HepG2 (cell line): ENCODE measurements around the gene SPAG7. TPM values are rescaled to one million over a fixed set of nuclear protein-coding genes. Genes with fewer than 3 reads are reported as not detected.

ENCODE experiments used
- ATAC-seq: fragments of 200-7000 bp; cut with Tn5 transposase; 3 replicates; pipeline ENCODE4 v1.9.1; 2020; ENCODE audit warnings: mild to moderate bottlenecking, moderate library complexity
- BruUV-seq: library from RNA; stranded (reverse); fragments of 400-500 nt; replicated peaks from 2 replicates; lab custom pipeline; 2021; lab: Mats Ljungman, UMichigan
- CTCF ChIA-PET: fragments of 300-600 bp; formaldehyde crosslinking; extraction: SDS; loops from one replicate; lab custom pipeline; 2021; ENCODE audit warnings: low total read pairs, inconsistent platforms, low intra/inter-chr PET ratio; lab: Yijun Ruan, JAX
- POLR2A ChIA-PET: fragments of 350-600 bp; sonication (Branson Sonifier 250); formaldehyde crosslinking; loops from one replicate; lab custom pipeline; 2020; ENCODE audit warnings: antibody characterized with exemption, inconsistent platforms; lab: Yijun Ruan, JAX
- DNase-seq: peaks from one replicate; pipeline ENCODE4 v3.0.0-alpha.2; 2015; ENCODE audit warnings: low spot score
- FAIRE-seq: peaks from 3 replicates; lab custom pipeline; 2011; peaks lifted over from hg19 to GRCh38; lab: Jason Lieb, UNC
- H2AFZ ChIP-seq: one replicate; pipeline ENCODE4 v1.6.1; 2011; ENCODE audit warnings: low read length, inconsistent platforms
- H3K27ac ChIP-seq: fragments of 300-600 bp; 3 replicates; pipeline ENCODE4 v1.8.0; 2011; ENCODE audit warnings: mixed run types, mild to moderate bottlenecking, mixed read lengths, low read length, inconsistent platforms; ENCODE audit not compliant: insufficient read depth; ENCODE audit errors: extremely low read length
- H3K27me3 ChIP-seq, 2 experiments: fragments of 200-600 bp in 1 of 2; 2 replicates in 1 of 2; 3 replicates in 1 of 2; pipeline versions ENCODE4 v1.6.0 to v1.8.0; 2011; ENCODE audit warnings: low read length in 2 of 2, mild to moderate bottlenecking in 2 of 2, moderate library complexity in 2 of 2, inconsistent platforms in 1 of 2; ENCODE audit not compliant: insufficient read depth in 2 of 2, control insufficient read depth in 1 of 2
- H3K36me3 ChIP-seq, 2 experiments: fragments of 200-600 bp in 1 of 2; replicated peaks in 1 of 2; 2 replicates in 1 of 2; 3 replicates in 1 of 2; pipeline versions ENCODE4 v1.5.1 to v1.8.0; 2011; ENCODE audit warnings: low read length in 2 of 2, inconsistent platforms in 1 of 2; ENCODE audit not compliant: insufficient read depth in 2 of 2, control insufficient read depth in 1 of 2
- H3K4me1 ChIP-seq: 2 replicates; pipeline ENCODE4 v1.5.1; 2012; ENCODE audit warnings: low read length, inconsistent platforms; ENCODE audit not compliant: insufficient read depth
- H3K4me2 ChIP-seq: 2 replicates; pipeline ENCODE4 v1.6.0; 2011; ENCODE audit warnings: low read depth, low read length, inconsistent platforms
- H3K4me3 ChIP-seq, 3 experiments: fragments of 200-600 bp in 1 of 3; sonication (generic), shearing (Covaris generic) in 1 of 3; replicated peaks in 1 of 3; 2 replicates each; pipeline ENCODE4 v1.5.1; 2011 to 2016; ENCODE audit warnings: low read length in 3 of 3, inconsistent platforms in 2 of 3, low read depth in 2 of 3, mild to moderate bottlenecking in 2 of 3, control low read depth in 1 of 3, mixed read lengths in 1 of 3; ENCODE audit not compliant: insufficient read depth in 1 of 3
- H3K79me2 ChIP-seq: one replicate; pipeline ENCODE4 v1.6.1; 2011; ENCODE audit warnings: low read length, inconsistent platforms; ENCODE audit not compliant: insufficient read depth
- H3K9ac ChIP-seq: 2 replicates; pipeline ENCODE4 v1.6.0; 2011; ENCODE audit warnings: mild to moderate bottlenecking, low read depth, low read length, inconsistent platforms; ENCODE audit not compliant: insufficient read depth
- H3K9me3 ChIP-seq: 2 replicates; pipeline ENCODE4 v1.5.1; 2012; ENCODE audit warnings: mild to moderate bottlenecking, low read length
- H4K20me1 ChIP-seq: 2 replicates; pipeline ENCODE4 v1.6.0; 2011; ENCODE audit warnings: inconsistent platforms, mild to moderate bottlenecking, low read length, moderate library complexity; ENCODE audit not compliant: insufficient read depth
- ATF7 ChIP-seq, 2 experiments: fragments of 450-650 bp in 1 of 2; sonication (generic) in 1 of 2; formaldehyde crosslinking in 1 of 2; IDR thresholded peaks; 2 replicates each; pipeline versions ENCODE4 v1.4.0 to v1.6.1; 2016 to 2020; ENCODE audit warnings: antibody characterized with exemption in 1 of 2, mild to moderate bottlenecking in 1 of 2, missing genetic modification reagents in 1 of 2
- HIVEP1 ChIP-seq: sonication (generic); formaldehyde crosslinking; IDR thresholded peaks from 2 replicates; pipeline ENCODE4 v1.4.0; 2020; ENCODE audit warnings: mild to moderate bottlenecking, missing genetic modification reagents
- HMGXB3 ChIP-seq: sonication (generic); formaldehyde crosslinking; IDR thresholded peaks from 2 replicates; pipeline ENCODE4 v1.4.0; 2020; ENCODE audit warnings: missing genetic modification reagents, borderline replicate concordance
- KDM1A ChIP-seq: IDR thresholded peaks from 2 replicates; pipeline ENCODE4 v1.6.1; 2016; ENCODE audit warnings: missing compliant biosample characterization
- MIER3 ChIP-seq: IDR thresholded peaks from 2 replicates; pipeline ENCODE4 v1.6.1; 2016; ENCODE audit warnings: missing compliant biosample characterization, borderline replicate concordance
- NR2F1 ChIP-seq, 2 experiments: fragments of 450-650 bp in 1 of 2; formaldehyde crosslinking in 1 of 2; IDR thresholded peaks; 2 replicates each; pipeline versions ENCODE4 v1.5.0 to v1.6.1; 2016 to 2020; ENCODE audit warnings: mild to moderate bottlenecking in 1 of 2, missing compliant biosample characterization in 1 of 2, missing genetic modification reagents in 1 of 2, moderate library complexity in 1 of 2
- RFX3 ChIP-seq: IDR thresholded peaks from 2 replicates; pipeline ENCODE4 v1.6.1; 2016; ENCODE audit warnings: missing biosample characterization, missing genetic modification reagents
- SMARCE1 ChIP-seq: fragments of 450-650 bp; IDR thresholded peaks from 2 replicates; pipeline ENCODE4 v1.6.1; 2017; ENCODE audit warnings: borderline replicate concordance
- SMYD3 ChIP-seq: sonication (generic); formaldehyde crosslinking; IDR thresholded peaks from 2 replicates; pipeline ENCODE4 v1.8.1; 2023; ENCODE audit warnings: mild to moderate bottlenecking, missing genetic modification reagents
- THAP7 ChIP-seq: sonication (generic); formaldehyde crosslinking; IDR thresholded peaks from 2 replicates; pipeline ENCODE4 v1.8.1; 2023; ENCODE audit warnings: mild to moderate bottlenecking, missing genetic modification reagents
- ZNF225 ChIP-seq: sonication (generic); formaldehyde crosslinking; IDR thresholded peaks from 2 replicates; pipeline ENCODE4 v1.4.0; 2020; ENCODE audit warnings: mild to moderate bottlenecking, missing genetic modification reagents
- ZNF552 ChIP-seq: sonication (generic); formaldehyde crosslinking; IDR thresholded peaks from 2 replicates; pipeline ENCODE4 v1.9.0; 2022; ENCODE audit warnings: missing genetic modification reagents, mild to moderate bottlenecking, borderline replicate concordance
- WGBS: methylation state at CpG from one replicate; pipeline ENCODE4 v1.1.6; 2017; ENCODE audit warnings: low lambda C conversion rate; 5-methylcytosine and 5-hydroxymethylcytosine counted together
- in situ Hi-C: cut with HindIII; loops from 2 replicates; pipeline ENCODE4 v1.10.0; 2017; ENCODE audit warnings: low pct_unique_long_range_greater_than_20kb; ENCODE audit not compliant: extremely low pct_ligation_motif_present
- intact Hi-C: fragments of 100-400 bp; cut with micrococcal nuclease; formaldehyde crosslinking; loops from one replicate; pipeline ENCODE4 v1.10.0; 2022; ENCODE audit not compliant: unreplicated experiment
- polyA plus RNA-seq, 8 experiments: library from polyadenylated mRNA; depleted of rRNA in 3 of 8; stranded (reverse) in 7 of 8; unstranded in 1 of 8; fragments of >200 nt; fragmentation: Illumina TruSeq in 4 of 8; extraction: Trizol in 4 of 8; gene quantifications; 2 replicates each; pipeline versions ENCODE4 v1.2.1 to v1.2.3, GENCODE V29; 2011 to 2016; ENCODE audit warnings: low read depth in 4 of 8, missing spikeins in 1 of 8, mixed read lengths in 1 of 8; ENCODE audit not compliant: insufficient read depth in 1 of 8
- total RNA-seq, 5 experiments: library from RNA; depleted of rRNA; stranded (reverse); fragments of >200 nt; fragmentation: Illumina TruSeq; extraction: Trizol; gene quantifications; 2 replicates each; pipeline ENCODE4 v1.2.3, GENCODE V29; 2016; ENCODE audit warnings: low read depth in 1 of 5
- TF ChIP-seq, protein P1 (sequence below): sonication (generic); formaldehyde crosslinking; IDR thresholded peaks from 2 replicates; pipeline ENCODE4 v1.5.0; 2020; ENCODE audit warnings: mild to moderate bottlenecking, missing genetic modification reagents
- TF ChIP-seq, protein P2 (sequence below): IDR thresholded peaks from 2 replicates; pipeline ENCODE4 v1.6.1; 2016; ENCODE audit warnings: low read depth

Gene SPAG7
- total and polyA plus RNA-seq, 2 of the 13 experiments (the other 11 are each of a cell fraction or from before 2014, with no cell fraction given) = 51.0 to 59.0 TPM

DNA sequence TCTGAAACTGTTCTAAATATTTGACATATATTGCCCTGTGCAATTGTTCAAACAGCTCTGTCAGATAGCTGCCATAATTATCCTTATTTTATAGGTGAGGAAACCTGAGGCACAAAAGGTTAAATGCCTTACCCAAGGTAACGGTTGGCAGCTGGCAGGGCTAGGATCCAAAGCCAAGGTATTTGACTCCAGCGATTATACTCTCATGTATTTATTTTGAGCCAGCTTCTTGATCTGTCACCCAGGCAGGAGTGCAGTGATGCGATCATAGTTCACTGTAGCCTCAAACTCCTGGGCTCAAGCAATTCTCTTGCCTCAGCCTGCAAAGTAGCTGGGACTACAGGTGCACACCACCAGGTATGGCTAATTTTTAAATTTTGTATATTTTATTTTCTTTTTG is 9.5 kb downstream of the SPAG7 start:
- Histone ChIP-seq H3K4me1 (peaks cover 11% of the 10 kb centered on the region), H3K9ac (no peak overlapping the region), H3K4me3 (no peak overlapping the region), H3K4me2 (no peak overlapping the region), H3K36me3 (peaks cover 3 to 27% of the 10 kb centered on the region in 2 experiments; a peak in 4 of 5 replicates), H2AFZ (no peak overlapping the region), H3K79me2 (peaks cover under 1% of the 10 kb centered on the region), H3K27ac (no peak overlapping the region), H4K20me1 (no peaks in the 10 kb centered on the region), H3K9me3 (no peaks in the 10 kb centered on the region), H3K27me3 (no peaks in the 10 kb centered on the region)
- in situ Hi-C loops (no loop called here), intact Hi-C loops (no loop called here)
- BruUV-seq = no TSS peak
- POLR2A ChIA-PET = interaction anchor here (5.8 kb wide), 1 partner anchor 10 kb away, joined by 43 read pairs; the partner anchor contains the start of gene SPAG7
- FAIRE-seq (no peak), ATAC-seq (no peak), DNase-seq (no peak)
- CTCF ChIA-PET = no interaction called here
- WGBS = 83% methylated on average over 2 of the region's 3 CpGs
- TF ChIP-seq HMGXB3 (no peak), KDM1A (CRISPR knock-in tag) (no peak), ZNF225 (no peak), SMYD3 (no peak), THAP7 (CRISPR knock-in tag) (no peak), HIVEP1 (no peak), NR2F1 (CRISPR knock-in tag; IDR thresholded peaks at IDR 0.05) (no peak), ZNF552 (CRISPR knock-in tag) (no peak), MIER3 (CRISPR knock-in tag) (no peak), SMARCE1 (no peak), ATF7 (IDR thresholded peaks at IDR 0.05) (no peak), ATF7 (CRISPR knock-in tag; IDR thresholded peaks at IDR 0.05) (no peak), RFX3 (CRISPR knock-in tag) (no peak)
- TF ChIP-seq, protein P1, sequence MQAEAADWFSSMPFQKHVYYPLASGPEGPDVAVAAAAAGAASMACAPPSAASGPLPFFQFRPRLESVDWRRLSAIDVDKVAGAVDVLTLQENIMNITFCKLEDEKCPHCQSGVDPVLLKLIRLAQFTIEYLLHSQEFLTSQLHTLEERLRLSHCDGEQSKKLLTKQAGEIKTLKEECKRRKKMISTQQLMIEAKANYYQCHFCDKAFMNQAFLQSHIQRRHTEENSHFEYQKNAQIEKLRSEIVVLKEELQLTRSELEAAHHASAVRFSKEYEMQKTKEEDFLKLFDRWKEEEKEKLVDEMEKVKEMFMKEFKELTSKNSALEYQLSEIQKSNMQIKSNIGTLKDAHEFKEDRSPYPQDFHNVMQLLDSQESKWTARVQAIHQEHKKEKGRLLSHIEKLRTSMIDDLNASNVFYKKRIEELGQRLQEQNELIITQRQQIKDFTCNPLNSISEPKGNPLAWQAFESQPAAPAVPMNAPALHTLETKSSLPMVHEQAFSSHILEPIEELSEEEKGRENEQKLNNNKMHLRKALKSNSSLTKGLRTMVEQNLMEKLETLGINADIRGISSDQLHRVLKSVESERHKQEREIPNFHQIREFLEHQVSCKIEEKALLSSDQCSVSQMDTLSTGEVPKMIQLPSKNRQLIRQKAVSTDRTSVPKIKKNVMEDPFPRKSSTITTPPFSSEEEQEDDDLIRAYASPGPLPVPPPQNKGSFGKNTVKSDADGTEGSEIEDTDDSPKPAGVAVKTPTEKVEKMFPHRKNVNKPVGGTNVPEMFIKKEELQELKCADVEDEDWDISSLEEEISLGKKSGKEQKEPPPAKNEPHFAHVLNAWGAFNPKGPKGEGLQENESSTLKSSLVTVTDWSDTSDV (CRISPR knock-in tag) = no peak
- TF ChIP-seq, protein P2, sequence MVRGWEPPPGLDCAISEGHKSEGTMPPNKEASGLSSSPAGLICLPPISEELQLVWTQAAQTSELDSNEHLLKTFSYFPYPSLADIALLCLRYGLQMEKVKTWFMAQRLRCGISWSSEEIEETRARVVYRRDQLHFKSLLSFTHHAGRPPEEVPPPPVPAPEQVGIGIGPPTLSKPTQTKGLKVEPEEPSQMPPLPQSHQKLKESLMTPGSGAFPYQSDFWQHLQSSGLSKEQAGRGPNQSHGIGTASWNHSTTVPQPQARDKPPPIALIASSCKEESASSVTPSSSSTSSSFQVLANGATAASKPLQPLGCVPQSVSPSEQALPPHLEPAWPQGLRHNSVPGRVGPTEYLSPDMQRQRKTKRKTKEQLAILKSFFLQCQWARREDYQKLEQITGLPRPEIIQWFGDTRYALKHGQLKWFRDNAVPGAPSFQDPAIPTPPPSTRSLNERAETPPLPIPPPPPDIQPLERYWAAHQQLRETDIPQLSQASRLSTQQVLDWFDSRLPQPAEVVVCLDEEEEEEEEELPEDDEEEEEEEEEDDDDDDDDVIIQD (CRISPR knock-in tag) = no peak
